Fibroblast of pulmonary artery (primary cell): Measurements from ENCODE around the gene TFEB.

ENCODE experiments used
- DNase-seq: peaks from one replicate; pipeline ENCODE4 v3.0.0-alpha.2; 2010; ENCODE audit warnings: low read depth
- H3K4me3 ChIP-seq: replicated peaks from 2 replicates; pipeline ENCODE4 v1.5.1; 2011; ENCODE audit warnings: low read depth, mild to moderate bottlenecking, control low read depth, low read length, moderate library complexity
- CTCF ChIP-seq: IDR thresholded peaks from 2 replicates; pipeline ENCODE4 v1.5.1; 2011; ENCODE audit warnings: mild to moderate bottlenecking, control low read depth, low read length, inconsistent platforms; ENCODE audit errors: missing control alignments

The TFEB gene

GRCh38 chr6:41692080-41692675 is 43.2 kb downstream of the TFEB start:
- no peak for DNase-seq
- H3K4me3 ChIP-seq: no peak overlapping the region
- no peak for TF ChIP-seq CTCF

- no peak for DNase-seq
- TF ChIP-seq CTCF: no peak
- no peak overlapping the region for H3K4me3 ChIP-seq
Measured at GRCh38 chr6:41691426-41692079, 43.9 kb downstream of the TFEB start.

GRCh38 chr6:41690541-41691330 is 44.7 kb downstream of the TFEB start:
- no peak for DNase-seq
- no peak overlapping the region for H3K4me3 ChIP-seq
- no peak for TF ChIP-seq CTCF

GRCh38 chr6:41689171-41690008 is 46.0 kb downstream of the TFEB start:
- peak; percentile 19 for DNase-seq
- TF ChIP-seq CTCF: no peak

GRCh38 chr6:41688256-41688965 is 47.0 kb downstream of the TFEB start:
- H3K4me3 ChIP-seq: no peak overlapping the region
- TF ChIP-seq CTCF: no peak
- no peak for DNase-seq

More at GRCh38 chr6:41689171-41690008, 46.0 kb downstream of the TFEB start:
- no peak overlapping the region for H3K4me3 ChIP-seq
